H1 (cell line): Measurements from ENCODE around the gene MAML1. TPM values are rescaled to one million over a fixed set of nuclear protein-coding genes. Genes with fewer than 3 reads are reported as not detected.

ENCODE experiments used
- CTCF ChIA-PET: fragments of 300-600 bp; sonication (Branson Sonifier 250); formaldehyde crosslinking; loops from one replicate; lab custom pipeline; 2021; ENCODE audit not compliant: partially characterized antibody; lab: Charles Lee
- POLR2A ChIA-PET: fragments of 300-600 bp; sonication (Branson Sonifier 250); formaldehyde crosslinking; loops from one replicate; lab custom pipeline; 2021; ENCODE audit warnings: inconsistent platforms; ENCODE audit not compliant: partially characterized antibody; lab: Charles Lee
- DNase-seq, 2 experiments: peaks; one replicate each; pipeline versions ENCODE4 v3.0.0 to v3.0.0-alpha.2; 2010 to 2022; ENCODE audit warnings: low spot score in 2 of 2, low read depth in 1 of 2, mixed read lengths in 1 of 2
- FAIRE-seq: peaks from 2 replicates; lab custom pipeline; 2011; peaks lifted over from hg19 to GRCh38; lab: Jason Lieb, UNC
- H2AFZ ChIP-seq: 2 replicates; pipeline ENCODE4 v1.8.1; 2012; ENCODE audit warnings: low read length, inconsistent platforms
- H2AK5ac ChIP-seq: 2 replicates; pipeline ENCODE4 v1.6.1; 2013; ENCODE audit warnings: low read depth, low read length
- H2BK120ac ChIP-seq: replicated peaks from 2 replicates; pipeline ENCODE3; 2013; ENCODE audit warnings: low read depth, low read length, inconsistent platforms
- H2BK12ac ChIP-seq: 2 replicates; pipeline ENCODE4 v1.6.1; 2013; ENCODE audit warnings: low read depth, low read length
- H2BK15ac ChIP-seq: 2 replicates; pipeline ENCODE4 v1.6.1; 2013; ENCODE audit warnings: low read length
- H2BK20ac ChIP-seq: 2 replicates; pipeline ENCODE4 v1.6.1; 2013; ENCODE audit warnings: low read length
- H2BK5ac ChIP-seq: 2 replicates; pipeline ENCODE4 v1.6.1; 2013; ENCODE audit warnings: low read depth, low read length
- H3K14ac ChIP-seq: 2 replicates; pipeline ENCODE4 v1.6.1; 2013; ENCODE audit warnings: inconsistent platforms; ENCODE audit not compliant: insufficient read length
- H3K18ac ChIP-seq: 2 replicates; pipeline ENCODE4 v1.6.1; 2013; ENCODE audit warnings: low read length; ENCODE audit errors: extremely low read depth
- H3K23ac ChIP-seq: 2 replicates; pipeline ENCODE4 v1.6.1; 2013; ENCODE audit warnings: inconsistent platforms; ENCODE audit not compliant: insufficient read length
- H3K23me2 ChIP-seq: 2 replicates; pipeline ENCODE4 v1.6.1; 2013; ENCODE audit warnings: low read depth, low read length
- H3K27ac ChIP-seq: 2 replicates; pipeline ENCODE4 v1.6.1; 2011; ENCODE audit warnings: low read depth, low read length, inconsistent platforms
- H3K27me3 ChIP-seq, 4 experiments: replicated peaks in 1 of 4; 1 replicate in 1 of 4; 2 replicates in 3 of 4; pipeline versions ENCODE4 v1.6.1 to v1.8.1; 2011 to 2013; ENCODE audit warnings: low read length in 3 of 4, mild to moderate bottlenecking in 3 of 4, inconsistent platforms in 2 of 4, mixed read lengths in 2 of 4, moderate library complexity in 1 of 4; ENCODE audit not compliant: control insufficient read depth in 3 of 4, insufficient read depth in 3 of 4; ENCODE audit errors: extremely low read depth in 1 of 4
- H3K36me3 ChIP-seq, 4 experiments: 2 replicates each; pipeline versions ENCODE4 v1.6.1 to v1.8.1; 2011 to 2013; ENCODE audit warnings: mild to moderate bottlenecking in 4 of 4, low read length in 3 of 4, moderate library complexity in 2 of 4, control low read depth in 1 of 4, inconsistent platforms in 1 of 4; ENCODE audit not compliant: insufficient read depth in 4 of 4, control insufficient read depth in 2 of 4
- H3K4ac ChIP-seq: replicated peaks from 2 replicates; pipeline ENCODE3; 2013; ENCODE audit warnings: low read length, low read depth, mixed read lengths, inconsistent platforms; ENCODE audit not compliant: insufficient read length
- H3K4me1 ChIP-seq, 4 experiments: replicated peaks in 1 of 4; 1 replicate in 1 of 4; 2 replicates in 3 of 4; pipeline versions ENCODE4 v1.6.1 to v1.8.1; 2011 to 2013; ENCODE audit warnings: low read length in 3 of 4, inconsistent platforms in 2 of 4, mixed read lengths in 1 of 4; ENCODE audit not compliant: insufficient read depth in 4 of 4, control insufficient read depth in 3 of 4
- H3K4me2 ChIP-seq, 2 experiments: 2 replicates each; pipeline versions ENCODE4 v1.6.1 to v1.8.1; 2011 to 2013; ENCODE audit warnings: low read depth in 2 of 2, low read length in 2 of 2, control low read depth in 1 of 2, inconsistent platforms in 1 of 2, mild to moderate bottlenecking in 1 of 2; ENCODE audit not compliant: insufficient read depth in 1 of 2
- H3K4me3 ChIP-seq, 4 experiments: fragments of 200-600, 300-600 bp in 1 of 4; sonication (generic), shearing (Covaris generic), sonication (Bioruptor Twin) in 1 of 4; 2 replicates each; pipeline versions ENCODE4 v1.5.1 to v1.8.1; 2011 to 2016; ENCODE audit warnings: low read length in 4 of 4, low read depth in 3 of 4, control low read depth in 2 of 4, inconsistent platforms in 2 of 4, mild to moderate bottlenecking in 2 of 4, mixed read lengths in 1 of 4, moderate library complexity in 1 of 4; ENCODE audit not compliant: insufficient read depth in 2 of 4; ENCODE audit errors: extremely low read depth in 1 of 4
- H3K56ac ChIP-seq: replicated peaks from 2 replicates; pipeline ENCODE3; 2013; ENCODE audit warnings: low read depth, mild to moderate bottlenecking, mixed read lengths, low read length, inconsistent platforms; ENCODE audit not compliant: insufficient read length
- H3K79me1 ChIP-seq: 2 replicates; pipeline ENCODE4 v1.6.1; 2013; ENCODE audit warnings: low read depth, low read length, control low read depth
- H3K79me2 ChIP-seq, 2 experiments: 2 replicates each; pipeline versions ENCODE4 v1.6.1 to v1.8.1; 2012 to 2013; ENCODE audit warnings: low read length in 2 of 2, mild to moderate bottlenecking in 2 of 2, inconsistent platforms in 1 of 2; ENCODE audit not compliant: insufficient read depth in 2 of 2, control insufficient read depth in 1 of 2
- H3K9ac ChIP-seq, 4 experiments: replicated peaks in 1 of 4; 1 replicate in 1 of 4; 2 replicates in 3 of 4; pipeline versions ENCODE4 v1.6.1 to v1.8.1; 2011 to 2013; ENCODE audit warnings: low read depth in 3 of 4, low read length in 3 of 4, control low read depth in 2 of 4, mild to moderate bottlenecking in 2 of 4, moderate library complexity in 2 of 4, inconsistent platforms in 1 of 4; ENCODE audit errors: extremely low read depth in 1 of 4
- H3K9me3 ChIP-seq, 2 experiments: 2 replicates each; pipeline versions ENCODE4 v1.6.1 to v1.8.1; 2012 to 2013; ENCODE audit warnings: mild to moderate bottlenecking in 2 of 2, moderate library complexity in 2 of 2, control low read depth in 1 of 2, inconsistent platforms in 1 of 2, low read depth in 1 of 2, low read length in 1 of 2, mixed read lengths in 1 of 2; ENCODE audit not compliant: insufficient read depth in 2 of 2
- H4K20me1 ChIP-seq, 2 experiments: replicated peaks in 1 of 2; 2 replicates each; pipeline versions ENCODE3 to v1.8.1; 2011 to 2013; ENCODE audit warnings: inconsistent platforms in 2 of 2, low read length in 2 of 2, mild to moderate bottlenecking in 1 of 2; ENCODE audit not compliant: insufficient read depth in 2 of 2, control insufficient read depth in 1 of 2
- H4K5ac ChIP-seq: 2 replicates; pipeline ENCODE4 v1.6.1; 2013; ENCODE audit warnings: low read length, low read depth, mixed read lengths, inconsistent platforms; ENCODE audit not compliant: insufficient read length
- H4K8ac ChIP-seq: 2 replicates; pipeline ENCODE4 v1.8.0; 2013; ENCODE audit warnings: mild to moderate bottlenecking, moderate library complexity, low read length, inconsistent platforms; ENCODE audit not compliant: insufficient read depth; ENCODE audit errors: extremely low read depth
- H4K91ac ChIP-seq: replicated peaks from 2 replicates; pipeline ENCODE3; 2013; ENCODE audit warnings: low read length, mixed read lengths, inconsistent platforms; ENCODE audit not compliant: insufficient read length
- RBBP5 ChIP-seq: IDR thresholded peaks from 2 replicates; pipeline ENCODE4 v1.7.1; 2012; ENCODE audit warnings: low read depth, mild to moderate bottlenecking, inconsistent platforms, low read length, moderate library complexity, borderline replicate concordance
- RXRA ChIP-seq: IDR thresholded peaks from 2 replicates; pipeline ENCODE4 v1.6.1; 2011; ENCODE audit warnings: low read depth, mild to moderate bottlenecking, low read length, moderate library complexity; ENCODE audit not compliant: insufficient read depth
- SP2 ChIP-seq: IDR thresholded peaks from 2 replicates; pipeline ENCODE4 v1.6.1; 2012; ENCODE audit warnings: mild to moderate bottlenecking, low read length, inconsistent platforms
- WGBS, 2 experiments: shearing (Covaris generic) in 1 of 2; methylation state at CpG; one replicate each; pipeline versions ENCODE4 v1.1.6 to v1.1.7; 2013 to 2015; ENCODE audit warnings: low lambda C conversion rate in 2 of 2, mixed read lengths in 2 of 2, inconsistent platforms in 1 of 2, low coverage in 1 of 2, missing lambda C conversion rate in 1 of 2; ENCODE audit not compliant: insufficient replicate concordance in 2 of 2, insufficient coverage in 1 of 2, insufficient read length in 1 of 2; ENCODE audit errors: extremely low coverage in 1 of 2, missing lambda C conversion rate in 1 of 2; 5-methylcytosine and 5-hydroxymethylcytosine counted together
- polyA plus RNA-seq, 7 experiments: library from polyadenylated mRNA; depleted of rRNA in 3 of 7; stranded (reverse) in 5 of 7; unstranded in 2 of 7; fragments of >200 nt in 5 of 7; fragments of 200-250 nt in 2 of 7; gene quantifications; 1 replicate in 5 of 7; 2 replicates in 1 of 7; 4 replicates in 1 of 7; pipeline versions ENCODE4 v1.2.1 to v1.2.3, GENCODE V29; 2011 to 2013; ENCODE audit warnings: missing spikeins in 2 of 7, mixed read lengths in 2 of 7
- total RNA-seq: library from RNA; stranded (reverse); fragmentation: NEBNext Ultra II Directional; extraction: Animal tissue kit (Norgen Biotek cat#: 25700); gene quantifications from 2 replicates; pipeline ENCODE4 v1.2.1, GENCODE V29; 2021

The MAML1 gene
- total and polyA plus RNA-seq, 2 of the 8 experiments (the other 6 are each of a cell fraction or from before 2014, with no cell fraction given): 17.1 to 41.9 TPM

GRCh38 chr5:179781846-179782245, 49.2 kb downstream of the MAML1 start:
- H4K20me1 ChIP-seq: peaks cover 0 to 2% of the 10 kb centered on the region in 2 experiments

More at GRCh38 chr5:179781846-179782245, 49.2 kb downstream of the MAML1 start:
- no peaks in the 10 kb centered on the region; the same call in 1 of the 2 replicates for H3K79me1 ChIP-seq
- CTCF ChIA-PET: interaction anchor here (1.0 to 6.7 kb wide), 4 partner anchors 11 to 20 kb away, joined by 3 to 53 read pairs (median 6); no protein-coding TSS in a partner anchor
- H2BK15ac ChIP-seq: no peak overlapping the region
- no peak overlapping the region for H3K4me2 ChIP-seq
- H3K4ac ChIP-seq: no peak overlapping the region
- no peak for TF ChIP-seq RXRA
- no peak for TF ChIP-seq SP2
- no peak for TF ChIP-seq RBBP5
- TF ChIP-seq, all 59 proteins: peak for 0
- H4K8ac ChIP-seq: no peak overlapping the region
- H3K27me3 ChIP-seq: no peaks in the 10 kb centered on the region
- H3K79me2 ChIP-seq: no peaks in the 10 kb centered on the region
- H2BK5ac ChIP-seq: no peak overlapping the region
- DNase-seq (no peak), FAIRE-seq (no peak)
- H2BK20ac ChIP-seq: no peak overlapping the region
- no peak overlapping the region for H3K56ac ChIP-seq
- POLR2A ChIA-PET: interaction anchor here (0.6 to 3.4 kb wide), 7 partner anchors 10 to 1297 kb away, joined by 3 to 15 read pairs (median 4); no protein-coding TSS in a partner anchor
- 85% methylated on average over 4 of the region's 4 CpGs; no CpG with 5 or more reads in 1 of the 2 experiments for WGBS, 2 experiments
- no peak overlapping the region for H3K18ac ChIP-seq
- peaks cover 0 to 9% (median 5%) of the 10 kb centered on the region in 4 experiments; a peak in 3 of 8 replicates for H3K36me3 ChIP-seq
- no peak overlapping the region for H3K14ac ChIP-seq
- no peak overlapping the region for H2AFZ ChIP-seq
- no peak overlapping the region for H3K27ac ChIP-seq
- H2BK120ac ChIP-seq: no peak overlapping the region
- no peak overlapping the region for H3K23ac ChIP-seq
- H2BK12ac ChIP-seq: no peak overlapping the region
- H4K5ac ChIP-seq: no peak overlapping the region
- H3K4me1 ChIP-seq: no peaks in the 10 kb centered on the region
- no peak overlapping the region for H2AK5ac ChIP-seq
- H3K4me3 ChIP-seq: no peak overlapping the region
- no peaks in the 10 kb centered on the region for H3K9me3 ChIP-seq
- H3K9ac ChIP-seq: no peak overlapping the region
- no peaks in the 10 kb centered on the region for H3K23me2 ChIP-seq
- no peak overlapping the region for H4K91ac ChIP-seq
